ENCODE results near the gene B9D1.

Gene B9D1

GRCh38 chr17:19320876-19321275 is 41.6 kb downstream of the B9D1 start:
- no peak for DNase-seq (ENCODE audit: low spot score)

- no peak for DNase-seq (ENCODE audit: low spot score)
Measured at GRCh38 chr17:19319771-19320505, 42.6 kb downstream of the B9D1 start.

- DNase-seq (ENCODE audit: low spot score): no peak
Measured at GRCh38 chr17:19318611-19319010, 43.9 kb downstream of the B9D1 start.

- DNase-seq (ENCODE audit: low spot score): no peak
Measured at GRCh38 chr17:19317359-19318095, 45.0 kb downstream of the B9D1 start.

- DNase-seq (ENCODE audit: low spot score): no peak
Measured at GRCh38 chr17:19316761-19317358, 45.7 kb downstream of the B9D1 start.

- no peak for DNase-seq (ENCODE audit: low spot score)
Measured at GRCh38 chr17:19315104-19315503, 47.4 kb downstream of the B9D1 start.

- DNase-seq (ENCODE audit: low spot score): no peak
Measured at GRCh38 chr17:19313746-19314651, 48.5 kb downstream of the B9D1 start.

GRCh38 chr17:19313066-19313745 is 49.3 kb downstream of the B9D1 start:
- DNase-seq (ENCODE audit: low spot score): no peak

GRCh38 chr17:19312406-19312805 is 50.1 kb downstream of the B9D1 start:
- no peak for DNase-seq (ENCODE audit: low spot score)

- DNase-seq (ENCODE audit: low spot score): no peak
Measured at GRCh38 chr17:19311421-19312215, 50.9 kb downstream of the B9D1 start.

- DNase-seq (ENCODE audit: low spot score): no peak
Measured at GRCh38 chr17:19311016-19311415, 51.5 kb downstream of the B9D1 start.

- no peak for DNase-seq (ENCODE audit: low spot score)
Measured at GRCh38 chr17:19310151-19310550, 52.4 kb downstream of the B9D1 start.

- no peak for DNase-seq (ENCODE audit: low spot score)
Measured at GRCh38 chr17:19309701-19310100, 52.8 kb downstream of the B9D1 start.

GRCh38 chr17:19308398-19308797 is 54.1 kb downstream of the B9D1 start:
- DNase-seq (ENCODE audit: low spot score): no peak

- no peak for DNase-seq (ENCODE audit: low spot score)
Measured at GRCh38 chr17:19307521-19307920, 55.0 kb downstream of the B9D1 start.

- DNase-seq (ENCODE audit: low spot score): no peak
Measured at GRCh38 chr17:19306160-19307111, 56.1 kb downstream of the B9D1 start.

GRCh38 chr17:19305761-19306159 is 56.8 kb downstream of the B9D1 start:
- DNase-seq (ENCODE audit: low spot score): no peak

- no peak for DNase-seq (ENCODE audit: low spot score)
Measured at GRCh38 chr17:19305256-19305655, 57.3 kb downstream of the B9D1 start.

GRCh38 chr17:19304751-19305150 is 57.8 kb downstream of the B9D1 start:
- no peak for DNase-seq (ENCODE audit: low spot score)

GRCh38 chr17:19304209-19304608 is 58.3 kb downstream of the B9D1 start:
- no peak for DNase-seq (ENCODE audit: low spot score)

All from HuH-7.5 (cell line).